GM12892 (cell line): ENCODE results near the gene TBCD.

Experiments used
- POLR2A ChIP-seq: IDR thresholded peaks from 2 replicates; pipeline ENCODE4 v1.6.1; 2011; ENCODE audit warnings: low read depth, low read length, control low read depth
- POLR2AphosphoS5 ChIP-seq: IDR thresholded peaks from 2 replicates; pipeline ENCODE4 v1.6.1; 2011; ENCODE audit warnings: low read depth, low read length, control low read depth

- TF ChIP-seq POLR2A (no peak), POLR2AphosphoS5 (no peak)
Measured at GRCh38 chr17:82909322-82909904, 157.5 kb downstream of the TBCD start.
